ENCODE measurements around the gene HERC5.

DNA sequence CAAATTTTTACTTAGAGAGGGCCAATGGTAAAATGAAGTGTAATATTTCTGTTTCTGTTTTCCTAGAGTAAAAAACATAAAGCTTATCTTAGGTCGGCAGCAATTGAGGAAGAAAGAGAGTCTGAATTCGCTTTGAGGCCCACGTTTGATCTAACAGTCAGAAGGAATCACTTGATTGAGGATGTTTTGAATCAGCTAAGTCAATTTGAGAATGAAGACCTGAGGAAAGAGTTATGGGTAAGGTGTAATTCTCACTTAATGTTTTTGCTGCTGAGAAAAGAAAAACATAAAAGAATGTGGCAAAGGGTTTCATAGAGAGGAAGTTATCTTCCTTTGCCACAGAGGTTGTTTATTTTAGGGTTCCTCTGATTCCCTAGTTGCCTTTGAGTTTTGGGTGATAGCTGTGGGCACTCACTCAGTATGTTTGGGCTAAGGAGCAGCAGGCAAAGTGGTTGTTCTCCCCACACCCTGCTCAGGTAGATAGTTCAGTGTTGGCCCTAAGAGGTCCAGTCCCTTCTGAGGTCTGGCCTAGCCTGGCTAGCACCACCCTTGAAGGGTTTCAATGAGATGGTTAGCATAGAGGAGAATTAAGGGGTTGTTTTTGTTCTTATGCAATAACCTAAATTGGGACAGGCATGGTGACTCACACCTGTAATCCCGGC lies 32.3 kb downstream of the HERC5 start:
- TF ChIP-seq, protein P1, sequence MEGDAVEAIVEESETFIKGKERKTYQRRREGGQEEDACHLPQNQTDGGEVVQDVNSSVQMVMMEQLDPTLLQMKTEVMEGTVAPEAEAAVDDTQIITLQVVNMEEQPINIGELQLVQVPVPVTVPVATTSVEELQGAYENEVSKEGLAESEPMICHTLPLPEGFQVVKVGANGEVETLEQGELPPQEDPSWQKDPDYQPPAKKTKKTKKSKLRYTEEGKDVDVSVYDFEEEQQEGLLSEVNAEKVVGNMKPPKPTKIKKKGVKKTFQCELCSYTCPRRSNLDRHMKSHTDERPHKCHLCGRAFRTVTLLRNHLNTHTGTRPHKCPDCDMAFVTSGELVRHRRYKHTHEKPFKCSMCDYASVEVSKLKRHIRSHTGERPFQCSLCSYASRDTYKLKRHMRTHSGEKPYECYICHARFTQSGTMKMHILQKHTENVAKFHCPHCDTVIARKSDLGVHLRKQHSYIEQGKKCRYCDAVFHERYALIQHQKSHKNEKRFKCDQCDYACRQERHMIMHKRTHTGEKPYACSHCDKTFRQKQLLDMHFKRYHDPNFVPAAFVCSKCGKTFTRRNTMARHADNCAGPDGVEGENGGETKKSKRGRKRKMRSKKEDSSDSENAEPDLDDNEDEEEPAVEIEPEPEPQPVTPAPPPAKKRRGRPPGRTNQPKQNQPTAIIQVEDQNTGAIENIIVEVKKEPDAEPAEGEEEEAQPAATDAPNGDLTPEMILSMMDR (conservative IDR thresholded peaks at IDR 0.05): no peak
- no peak for TF ChIP-seq EZH2 (IDR thresholded peaks at IDR 0.05; ENCODE audit: low read depth)
